NOMO-1 treated with DMSO at 0.1 percent for 48 hours (cell line): ENCODE results near the gene CA6.
"Not testable (repeated sequence)": the region's sequence is repeated elsewhere in the genome, so short reads cannot be mapped to it uniquely, and the experiment has no call there.

Source experiments
- DNase-seq: peaks from one replicate; lab custom pipeline; 2025; ENCODE audit not compliant: unreplicated experiment; lab: John Stamatoyannopoulos, UW

CA6 gene

GRCh38 chr1:8968902-8969301, 23.2 kb downstream of the CA6 start:
- DNase-seq: not testable (repeated sequence)

DNA sequence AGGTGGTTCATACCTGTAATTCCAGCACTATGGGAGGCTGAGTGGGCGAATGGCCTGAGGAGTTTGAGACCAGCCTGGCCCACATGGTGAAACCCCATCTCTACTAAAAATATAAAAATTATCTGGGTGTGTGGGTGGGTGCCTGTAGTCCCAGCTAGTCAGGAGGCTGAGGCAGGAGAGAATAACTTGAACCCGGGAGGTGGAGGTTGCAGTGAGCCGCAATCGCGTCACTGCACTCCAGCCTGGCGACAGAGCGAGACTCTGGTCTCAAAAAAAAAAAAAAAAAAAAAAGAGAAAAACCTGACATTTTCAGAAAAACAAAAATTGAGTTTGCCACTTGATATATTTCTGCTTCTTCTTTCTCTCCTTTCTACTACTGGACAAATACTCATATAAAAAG, 24.3 kb downstream of the CA6 start:
- DNase-seq: no peak

DNA sequence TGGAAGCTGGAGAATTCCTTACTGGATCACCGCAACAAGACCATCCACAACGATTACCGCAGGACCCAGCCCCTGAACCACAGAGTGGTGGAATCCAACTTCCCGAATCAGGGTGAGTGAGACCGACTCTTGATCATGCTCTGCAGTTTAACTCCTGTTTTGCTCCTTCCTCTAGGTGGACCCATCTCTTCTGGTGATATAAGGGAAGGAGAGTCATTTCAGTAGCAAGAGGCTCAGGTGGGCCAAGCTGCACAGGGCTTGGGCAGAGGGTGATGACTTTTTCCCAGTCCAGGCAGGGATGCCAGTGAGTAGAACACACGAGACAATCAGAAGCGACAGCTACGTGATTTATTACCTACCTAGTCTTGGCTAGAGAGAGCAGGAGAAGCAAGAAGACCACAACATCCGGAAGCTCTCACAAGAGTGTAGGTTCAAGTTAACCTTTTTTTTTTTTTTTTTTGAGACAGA, 25.2 kb downstream of the CA6 start:
- peak; percentile 89 for DNase-seq

- no peak for DNase-seq
Measured at GRCh38 chr1:8974551-8974950, 28.9 kb downstream of the CA6 start.

DNA sequence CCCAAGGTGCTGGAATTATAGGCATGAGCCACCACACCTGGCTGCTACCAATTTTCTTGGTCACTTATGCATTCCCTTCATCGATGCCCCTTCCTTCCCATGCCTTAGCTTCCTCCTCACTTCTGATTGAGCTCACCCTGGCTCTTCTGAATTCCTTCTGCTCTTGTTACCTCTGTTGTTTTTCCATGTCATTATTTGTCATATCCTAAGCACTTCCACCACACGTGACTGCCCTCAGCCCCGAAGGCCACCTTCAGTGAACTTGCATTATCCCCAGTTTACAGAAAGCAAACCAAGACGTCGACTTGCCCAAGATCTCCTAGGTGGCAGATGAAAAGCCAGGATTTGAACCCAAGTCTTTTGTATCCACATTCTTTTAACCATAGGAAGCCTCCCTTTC, 30.7 kb downstream of the CA6 start:
- no peak for DNase-seq

GRCh38 chr1:8976896-8977450, 31.3 kb downstream of the CA6 start:
- no peak for DNase-seq

- DNase-seq: peak; percentile 20
Measured at GRCh38 chr1:8980656-8981055, 35.0 kb downstream of the CA6 start.

- no peak for DNase-seq
Measured at GRCh38 chr1:8981169-8981568, 35.5 kb downstream of the CA6 start.

DNA sequence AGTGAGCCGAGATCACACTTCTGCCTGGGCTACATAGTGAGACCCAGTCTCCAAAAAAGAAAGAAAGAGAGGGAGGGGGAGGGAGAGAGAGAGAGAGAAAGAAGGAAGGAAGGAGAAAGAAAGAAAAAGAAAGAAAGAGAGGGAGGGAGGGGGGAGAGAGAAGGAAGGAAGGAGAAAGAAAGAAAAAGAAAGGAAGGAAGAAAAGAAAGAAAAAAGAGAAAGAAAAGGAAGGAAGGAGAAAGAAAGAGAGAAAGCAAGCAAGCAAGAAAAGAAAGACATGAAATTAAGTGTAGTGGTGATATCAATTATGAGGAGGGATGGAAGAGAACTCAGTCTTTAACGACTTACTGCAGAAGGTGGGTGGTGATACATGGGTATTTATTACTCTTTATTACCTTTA, 38.5 kb downstream of the CA6 start:
- DNase-seq: no peak

- no peak for DNase-seq
Measured at GRCh38 chr1:8984990-8985389, 39.3 kb downstream of the CA6 start.

- DNase-seq: no peak
Measured at GRCh38 chr1:8985915-8986813, 40.5 kb downstream of the CA6 start.

- no peak for DNase-seq
Measured at GRCh38 chr1:8986814-8987190, 41.1 kb downstream of the CA6 start.

DNA sequence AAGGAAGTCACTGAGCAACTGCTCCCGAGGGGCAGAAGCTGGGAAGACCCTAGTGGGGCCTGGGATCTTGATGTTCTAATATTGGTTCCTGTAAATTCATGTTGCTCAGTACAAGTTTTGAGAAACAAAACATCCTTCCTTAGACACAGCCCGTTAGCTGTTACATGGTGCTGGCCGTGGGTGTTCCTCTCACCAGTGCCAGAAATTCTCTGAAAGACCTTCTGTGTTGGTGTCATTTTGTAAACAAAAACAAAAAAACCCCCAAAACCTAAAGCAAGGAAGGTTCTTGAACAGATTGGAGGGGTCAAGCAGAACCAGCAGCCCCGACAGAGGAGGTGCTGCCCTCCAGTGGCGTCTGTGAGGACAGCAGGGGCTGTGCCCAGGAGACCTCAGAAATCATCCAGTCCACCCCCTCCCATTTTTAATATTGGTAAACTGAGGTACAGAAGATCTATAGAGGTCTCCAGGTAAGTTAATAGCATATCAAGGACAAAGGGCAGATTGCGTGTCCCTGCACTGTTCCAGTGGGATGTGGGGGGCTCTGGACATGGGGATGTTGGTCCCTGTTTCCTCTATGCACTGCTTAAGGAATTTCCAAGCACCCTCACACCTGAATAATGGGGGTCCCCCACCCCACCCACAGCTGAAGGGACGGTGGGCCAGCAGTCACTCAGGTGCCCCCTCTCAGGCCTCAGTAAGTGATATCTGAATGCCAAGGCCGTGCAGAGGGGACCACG, 42.4 kb downstream of the CA6 start:
- DNase-seq: peak; percentile 4

DNA sequence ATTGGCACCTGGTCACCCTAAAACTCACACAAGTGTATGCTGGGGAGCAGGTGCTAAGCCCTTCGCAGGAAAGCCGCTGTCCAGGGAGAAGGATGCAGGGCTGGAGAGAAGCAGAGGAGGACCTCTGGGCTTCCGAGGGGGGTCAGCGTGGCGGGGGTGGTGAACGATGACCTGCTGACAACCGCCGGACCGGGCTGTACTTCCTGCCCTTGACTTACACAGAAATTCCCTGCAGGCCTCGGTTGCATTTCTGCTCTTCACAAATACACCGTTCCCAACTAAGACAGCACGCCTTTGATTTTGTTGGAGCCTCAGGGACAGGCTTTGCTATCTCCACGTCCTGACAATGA, 42.9 kb downstream of the CA6 start:
- no peak for DNase-seq

DNA sequence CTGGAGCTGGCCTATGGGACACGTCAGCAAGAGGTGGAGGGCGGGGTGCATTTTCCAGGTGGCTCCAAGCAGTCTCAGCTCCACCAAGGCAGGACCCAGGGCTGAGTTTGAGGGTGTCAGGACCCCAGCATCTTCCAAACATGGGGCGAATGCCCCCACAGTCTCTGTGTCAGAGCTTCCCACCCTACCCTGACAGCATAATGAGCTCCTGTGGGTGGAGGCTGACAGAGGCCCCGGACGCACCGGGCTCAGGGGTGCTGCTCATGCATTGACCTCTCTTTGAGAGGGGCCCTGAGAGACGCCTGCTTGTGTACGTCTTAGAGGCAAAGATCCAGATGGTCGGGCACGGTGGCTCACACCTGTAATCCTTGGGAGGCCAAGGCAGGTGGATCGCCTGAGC, 43.4 kb downstream of the CA6 start:
- no peak for DNase-seq

- no peak for DNase-seq
Measured at GRCh38 chr1:8989821-8990220, 44.2 kb downstream of the CA6 start.

DNA sequence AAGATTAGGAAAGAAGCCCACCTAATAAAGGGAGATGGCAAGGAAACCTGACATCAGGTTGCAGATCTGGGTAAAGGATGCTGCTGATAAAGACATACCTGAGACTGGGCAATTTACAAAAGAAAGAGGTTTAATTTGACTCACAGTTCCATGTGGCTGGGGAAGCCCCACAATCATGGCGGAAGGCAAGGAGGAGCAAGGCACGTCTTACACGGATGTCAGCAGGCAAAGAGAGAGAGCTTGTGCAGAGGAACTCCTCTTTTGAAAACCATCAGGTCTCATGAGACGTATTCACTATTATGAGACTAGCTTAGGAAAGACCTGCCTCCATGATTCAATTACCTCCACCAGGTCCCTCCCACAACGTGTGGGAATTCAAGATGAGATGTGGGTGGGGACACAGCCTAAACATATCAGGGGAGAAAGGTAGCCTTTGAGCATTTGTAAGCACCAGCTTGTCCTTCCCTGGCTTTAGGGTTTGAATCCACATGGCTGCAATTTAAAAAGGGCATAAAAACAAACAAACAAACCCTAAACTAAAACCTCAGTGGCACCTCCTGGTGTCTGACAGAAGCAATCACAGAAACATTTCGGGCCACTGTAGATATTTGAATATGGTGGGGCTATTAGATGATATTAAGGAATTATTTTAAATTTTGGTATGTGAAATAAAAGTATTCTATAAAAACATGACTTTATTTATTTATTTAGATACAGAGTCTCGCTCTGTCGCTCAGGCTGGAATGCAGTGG, 47.4 kb downstream of the CA6 start:
- no peak for DNase-seq

DNA sequence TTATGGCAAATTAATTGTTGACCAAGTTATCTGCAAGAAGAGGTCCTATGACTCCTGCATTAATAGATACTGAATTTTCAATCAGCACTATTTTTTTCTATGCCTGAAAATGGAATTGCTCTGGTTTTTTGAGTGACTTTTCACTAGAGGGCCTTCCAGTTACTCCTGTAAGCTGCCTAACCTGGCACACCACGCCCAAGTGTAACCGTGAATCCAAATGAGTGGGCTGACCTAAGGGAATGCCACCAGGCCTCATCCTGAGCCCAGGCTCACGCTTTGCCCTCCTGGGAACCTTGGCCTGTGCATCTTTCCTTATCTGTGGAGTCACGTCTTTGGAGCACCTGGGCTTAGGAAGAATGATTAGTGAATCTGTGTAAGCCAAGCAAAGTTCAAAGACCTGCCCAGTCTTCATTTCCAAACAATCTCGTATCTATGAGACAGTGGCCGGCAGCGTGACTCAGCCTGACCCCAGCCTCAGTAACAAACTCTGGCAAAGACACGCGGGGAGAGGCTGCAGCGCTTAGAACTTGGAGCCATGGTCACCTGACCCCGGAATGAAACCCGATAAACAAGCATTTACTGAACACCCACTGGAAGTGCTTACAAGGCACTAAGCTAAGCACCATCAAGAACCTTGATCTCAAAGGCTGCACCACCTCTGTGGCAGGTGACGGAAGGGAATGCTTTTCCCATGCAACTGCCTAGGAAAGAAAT, 48.5 kb downstream of the CA6 start:
- not testable (repeated sequence) for DNase-seq

- not testable (repeated sequence) for DNase-seq
Measured at GRCh38 chr1:9001534-9002214, 56.0 kb downstream of the CA6 start.

DNA sequence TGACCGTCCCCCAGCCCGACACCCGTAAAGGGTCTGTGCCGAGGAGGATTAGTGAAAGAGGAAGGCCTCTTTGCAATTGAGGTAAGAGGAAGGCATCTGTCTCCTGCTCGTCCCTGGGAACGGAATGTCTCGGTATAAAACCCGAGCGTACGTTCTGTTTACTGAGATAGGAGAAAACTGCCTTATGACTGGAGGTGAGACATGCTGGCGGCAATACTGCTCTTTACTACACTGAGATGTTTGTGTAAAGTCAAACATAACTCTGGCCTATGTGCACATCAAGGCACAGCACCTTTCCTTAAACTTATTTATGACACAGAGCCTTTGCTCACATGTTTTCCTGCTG, 56.5 kb downstream of the CA6 start:
- DNase-seq: not testable (repeated sequence)
